Right lobe of liver (tissue), 4 donors: ENCODE measurements around the gene SLC9A4.

Experiments used
- CTCF ChIP-seq, 4 donors: fragments of 200-600 bp in 3 of 4; fragments of 450-650 bp in 1 of 4; IDR thresholded peaks; one replicate each; pipeline versions ENCODE4 v1.5.1 to v1.8.0; 2016 to 2022; ENCODE audit warnings: antibody characterized with exemption in 4 of 4, mild to moderate bottlenecking in 2 of 4
- POLR2A ChIP-seq: fragments of 450-650 bp; IDR thresholded peaks from one replicate; pipeline ENCODE4 v1.6.1; 2017; ENCODE audit warnings: antibody characterized with exemption, mild to moderate bottlenecking
- donor health status: DM: no; HTN: no; CAD: no.
- donor health status: DM: no; HTN: no; CAD: no.
- donor health status: DM: no; HTN: yes; CAD: no.

DNA sequence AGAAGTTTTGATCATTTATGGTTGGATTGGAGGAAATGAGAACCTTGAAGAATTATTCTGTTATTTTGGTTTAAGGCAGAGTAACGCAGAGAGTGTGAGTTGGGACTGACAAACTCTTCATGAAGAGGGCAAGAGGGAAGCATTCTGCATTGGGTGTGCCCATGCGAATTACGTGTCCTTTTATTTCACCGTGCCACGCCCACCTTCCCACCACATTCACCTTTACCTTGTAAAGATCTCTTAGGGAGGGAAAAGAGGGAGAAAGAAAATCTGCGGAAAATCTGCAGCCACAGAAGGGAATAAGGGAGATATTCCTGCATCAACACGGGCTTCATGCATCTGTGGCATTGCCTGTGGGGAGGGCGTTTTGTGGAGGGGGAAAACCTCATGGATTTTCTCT lies 31.8 kb downstream of the SLC9A4 start:
- TF ChIP-seq CTCF (IDR thresholded peaks at IDR 0.05) (no peak), POLR2A (no peak)
